NCI-H1694 (cell line): ENCODE results near the gene DNAI2.
"Not testable (repeated sequence)": the region's sequence is repeated elsewhere in the genome, so short reads cannot be mapped to it uniquely, and the experiment has no call there.

Experiments used
- DNase-seq: peaks from one replicate; lab custom pipeline; 2025; lab: John Stamatoyannopoulos, UW

The DNAI2 gene

DNA sequence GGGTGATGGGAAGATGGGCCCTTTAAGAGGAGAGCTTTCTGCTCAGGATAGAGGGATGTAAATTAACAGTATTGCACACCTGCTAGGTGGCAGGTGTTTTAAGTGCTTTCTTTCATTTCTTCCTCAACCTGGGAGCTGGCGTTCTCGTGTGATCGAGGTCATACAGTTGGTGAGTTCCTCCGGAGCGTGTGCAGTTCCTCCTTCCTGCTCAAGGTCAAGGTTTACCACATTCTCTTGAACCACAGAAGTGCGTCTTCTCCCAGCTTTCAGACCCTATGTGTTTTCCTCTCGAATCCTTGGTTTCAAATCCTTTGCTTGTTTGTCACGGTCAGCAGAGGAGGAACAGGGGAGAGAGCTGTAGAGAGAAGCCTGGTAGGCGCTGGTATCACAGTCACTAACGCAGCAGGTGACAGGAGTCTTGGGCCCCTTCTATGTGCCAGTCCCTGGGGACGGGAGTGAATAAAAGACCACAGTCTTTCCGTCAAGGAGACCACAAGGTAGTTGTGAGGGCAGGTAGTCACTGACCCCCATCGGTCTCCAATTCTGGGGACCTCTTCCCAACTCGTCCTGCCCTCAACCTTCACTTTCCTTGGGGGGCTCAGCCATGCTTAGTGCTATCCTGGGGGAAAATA is 791 bp downstream of the DNAI2 start:
- no peak for DNase-seq

DNA sequence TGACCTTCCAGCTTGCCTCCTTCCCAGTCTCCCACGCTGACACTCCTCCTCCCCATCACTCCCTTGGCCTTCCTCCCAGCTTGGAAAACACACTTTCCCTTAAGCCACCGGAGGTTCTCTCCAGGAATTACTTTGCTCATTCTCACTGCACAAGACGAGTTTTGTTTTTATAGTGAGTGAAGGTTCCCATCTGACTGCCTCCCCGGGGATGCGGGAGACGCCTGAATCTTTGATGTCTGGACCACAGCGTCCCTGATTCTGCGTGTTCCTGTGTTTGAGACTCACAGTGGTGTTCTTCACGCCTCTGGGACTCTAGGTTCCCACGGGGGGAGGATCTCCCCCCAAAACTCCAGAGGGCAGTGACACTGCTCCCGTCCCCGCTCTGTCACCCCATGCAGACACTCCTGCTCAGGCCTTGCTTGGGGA is 2.0 kb downstream of the DNAI2 start:
- no peak for DNase-seq

DNA sequence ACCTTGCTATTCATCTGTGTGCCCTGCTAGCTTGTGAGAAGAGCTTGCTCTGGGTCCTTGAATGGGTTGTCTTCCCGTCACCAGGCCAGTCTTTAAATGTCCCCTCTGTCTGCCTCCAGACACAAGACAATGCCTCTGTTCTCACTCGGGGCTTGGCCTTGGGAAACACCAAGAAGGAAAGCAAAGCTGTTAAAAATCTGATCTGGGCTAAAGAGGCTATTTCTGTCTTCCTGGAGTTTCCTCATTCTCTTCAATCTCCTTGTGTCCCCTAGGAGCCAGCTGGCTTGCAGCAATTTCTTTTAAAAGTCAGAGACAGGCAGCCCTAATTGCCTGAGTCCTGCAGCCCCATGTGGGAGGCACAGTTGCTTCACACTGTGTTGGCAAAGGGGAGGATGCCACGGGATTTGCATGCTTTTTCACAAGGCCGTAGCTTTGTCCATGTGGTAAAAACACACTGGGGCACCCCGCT is 2.5 kb downstream of the DNAI2 start:
- no peak for DNase-seq

DNA sequence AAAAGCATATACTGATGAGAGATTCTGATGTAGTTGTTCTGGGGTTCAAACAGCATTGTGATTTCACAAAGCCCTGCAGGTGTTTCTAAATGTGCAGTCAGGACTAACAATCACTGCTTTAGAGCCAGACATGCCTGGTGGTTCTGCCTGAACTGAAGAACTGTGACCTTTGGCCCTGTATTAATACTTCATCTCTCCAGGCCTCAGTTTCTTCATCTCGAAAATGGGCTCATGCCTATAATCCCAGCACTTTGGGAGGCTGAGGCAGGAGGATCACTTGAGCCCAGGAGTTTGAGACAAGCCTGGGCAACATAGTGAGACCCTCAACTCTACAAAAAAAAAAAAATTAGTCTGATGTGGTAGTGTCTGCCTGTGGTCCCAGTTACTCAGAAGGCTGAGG is 3.9 kb downstream of the DNAI2 start:
- no peak for DNase-seq

DNA sequence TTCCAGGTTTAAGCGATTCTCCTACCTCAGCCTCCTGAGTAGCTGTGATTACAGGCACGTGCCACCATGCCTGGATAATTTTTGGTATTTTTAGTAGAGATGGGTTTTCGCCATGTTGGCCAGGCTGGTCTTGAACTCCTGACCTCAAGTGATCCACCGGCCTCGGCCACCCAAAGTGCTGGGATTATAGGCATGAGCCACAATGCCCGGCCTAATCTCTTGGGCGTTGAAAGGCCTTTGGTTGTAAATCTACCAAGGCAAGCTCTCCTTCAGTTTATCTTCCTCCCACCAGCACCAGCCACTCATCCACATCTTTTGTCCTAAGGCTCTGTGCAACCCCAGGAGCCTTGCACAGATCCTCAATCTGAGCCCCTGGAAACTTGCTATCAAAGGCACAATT is 5.6 kb downstream of the DNAI2 start:
- not testable (repeated sequence) for DNase-seq

DNA sequence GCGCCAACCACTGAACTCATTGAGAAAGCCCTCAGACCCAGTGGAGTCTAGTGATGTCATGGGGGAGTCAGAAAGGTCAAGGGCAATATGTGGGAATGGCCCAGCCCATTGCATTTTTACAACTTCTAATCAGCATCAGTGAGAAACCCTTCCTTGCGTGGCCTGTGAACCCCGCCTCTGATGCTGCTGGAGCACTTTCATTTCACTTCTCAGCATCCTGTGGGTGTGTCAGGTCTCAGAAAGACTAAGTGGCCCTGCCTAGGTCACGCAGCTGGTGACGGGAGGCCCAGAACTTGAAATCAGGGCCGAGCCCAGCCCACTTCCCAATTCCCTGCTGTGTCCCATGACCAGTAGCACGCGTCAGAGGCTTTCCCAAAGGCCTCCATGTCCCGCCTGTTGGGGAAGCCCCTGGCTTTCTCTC is 6.1 kb downstream of the DNAI2 start:
- DNase-seq: no peak

DNA sequence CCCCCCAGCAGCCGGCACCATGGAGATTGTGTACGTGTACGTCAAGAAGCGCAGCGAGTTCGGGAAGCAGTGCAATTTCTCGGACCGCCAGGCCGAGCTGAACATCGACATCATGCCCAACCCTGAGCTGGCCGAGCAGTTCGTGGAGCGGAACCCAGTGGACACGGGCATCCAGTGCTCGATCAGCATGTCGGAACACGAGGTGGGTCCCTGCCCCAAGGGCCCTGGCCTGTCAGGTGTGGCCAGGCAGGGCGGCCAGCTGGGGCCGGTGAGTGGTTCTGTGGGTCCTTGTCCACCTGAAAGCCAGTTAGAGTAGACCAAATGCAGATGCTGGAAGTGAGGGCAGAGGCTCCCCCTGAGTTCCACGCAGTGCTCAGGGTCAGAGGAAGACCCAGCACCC is 7.8 kb downstream of the DNAI2 start:
- no peak for DNase-seq

DNA sequence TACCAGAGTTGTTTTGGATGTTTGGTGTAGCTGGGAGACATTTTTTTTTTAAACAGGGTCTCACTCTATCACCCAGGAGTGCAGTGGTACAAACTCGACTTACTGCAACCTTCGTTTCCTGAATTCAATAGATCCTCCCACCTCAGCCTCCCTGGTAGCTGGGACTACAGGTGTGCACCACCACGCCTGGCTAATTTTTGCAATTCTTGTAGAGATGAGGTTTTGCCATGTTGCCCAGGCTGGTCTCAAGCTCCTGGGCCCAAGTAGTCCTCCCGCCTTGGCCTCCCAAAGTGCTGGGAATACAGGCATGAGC is 8.2 kb downstream of the DNAI2 start:
- not testable (repeated sequence) for DNase-seq

DNA sequence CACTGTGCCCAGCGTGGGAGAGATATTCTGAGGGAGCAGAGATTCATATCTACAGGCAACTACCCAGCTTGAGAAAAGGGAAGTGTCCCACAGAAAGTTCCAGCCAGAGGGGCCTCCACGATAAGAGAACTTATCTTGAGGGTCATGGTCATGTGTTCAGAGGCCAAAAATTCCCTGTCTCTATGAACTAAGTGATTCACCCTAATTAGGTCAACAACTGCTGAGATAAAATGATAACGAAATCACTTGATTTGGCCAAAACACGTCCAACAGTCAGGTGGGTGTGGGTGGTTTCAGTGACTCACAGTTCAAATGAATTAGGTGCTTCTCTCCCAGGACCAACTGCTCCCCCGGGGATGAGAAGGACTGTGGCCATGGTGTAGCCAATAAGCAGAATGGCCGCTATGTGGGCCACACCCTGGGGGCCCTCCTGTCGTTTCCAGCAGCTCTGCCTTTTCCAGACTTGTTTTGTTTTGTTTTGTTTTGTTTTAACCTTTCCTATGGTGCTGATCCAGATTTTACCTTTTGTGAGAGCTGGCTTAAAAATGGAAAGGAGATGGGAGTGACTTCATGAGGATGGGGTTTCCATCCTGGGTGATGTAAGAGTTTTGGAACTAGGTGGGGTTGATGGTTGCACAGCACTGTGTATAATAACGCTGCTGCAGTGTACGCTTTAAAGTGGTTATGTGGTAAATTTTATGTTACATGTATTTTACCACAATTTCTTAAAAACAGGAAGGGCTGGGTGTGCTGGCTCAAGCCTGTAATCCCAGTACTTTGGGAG is 8.7 kb downstream of the DNAI2 start:
- no peak for DNase-seq

DNA sequence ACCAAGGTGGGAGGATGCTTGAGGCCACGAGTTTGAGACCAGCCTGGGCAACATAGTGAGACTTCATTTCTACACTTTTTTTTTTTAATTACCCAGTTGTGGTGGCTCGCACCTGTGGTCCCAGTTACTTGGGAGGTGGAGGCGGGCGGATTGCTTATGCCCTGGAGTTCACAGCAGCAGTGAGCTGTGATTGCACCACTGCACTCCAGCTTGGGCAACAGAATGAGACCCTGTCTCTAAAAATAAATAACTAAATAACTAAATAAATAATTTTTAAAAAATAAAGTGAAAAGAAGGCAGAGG is 9.3 kb downstream of the DNAI2 start:
- DNase-seq: no peak

DNA sequence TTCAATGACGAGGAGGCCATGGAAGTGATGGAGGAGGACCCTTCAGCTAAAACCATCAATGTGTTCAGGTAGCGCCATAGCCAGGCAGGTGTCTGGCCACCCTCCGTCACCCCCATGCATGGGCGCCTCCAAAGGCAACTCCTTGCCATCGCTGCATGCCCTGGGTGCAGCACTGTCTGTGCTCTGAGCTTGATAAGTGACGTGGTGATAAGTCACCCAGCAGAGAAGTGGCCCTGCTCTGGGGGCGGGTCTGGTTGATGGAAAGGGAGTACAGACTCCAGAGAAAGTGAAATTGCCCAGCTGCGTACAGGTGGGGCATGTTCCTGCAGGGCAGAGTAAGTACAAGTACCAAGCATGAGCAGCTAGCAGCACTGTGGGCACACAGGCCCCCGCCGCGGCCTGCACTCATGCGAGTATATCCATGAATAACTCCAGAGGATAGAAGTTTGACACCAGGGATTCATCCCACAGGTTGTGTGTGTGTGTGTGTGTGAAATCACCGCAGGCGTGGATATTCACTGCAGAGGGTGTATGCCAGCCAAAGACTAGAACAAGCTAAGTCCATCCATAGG is 13.1 kb downstream of the DNAI2 start:
- no peak for DNase-seq

DNA sequence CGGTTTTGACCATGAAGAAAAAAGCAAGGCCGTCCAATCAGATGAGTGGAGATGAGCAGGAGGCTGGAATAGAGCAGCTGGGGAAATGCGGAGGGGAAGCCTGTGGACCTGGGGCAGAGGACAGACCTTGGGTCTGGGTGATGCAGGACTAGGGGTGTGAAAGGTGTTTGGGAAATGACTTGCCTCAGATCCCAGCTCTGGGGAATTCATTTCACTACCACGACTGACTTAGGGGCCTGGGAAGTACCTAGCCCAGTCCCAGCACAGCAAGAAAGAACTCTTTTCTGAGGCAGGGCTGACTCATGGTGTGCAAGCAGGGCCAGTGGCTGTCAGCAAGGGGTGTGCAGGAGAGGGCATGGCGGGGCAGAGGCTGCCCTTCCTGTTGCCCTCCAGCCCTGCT is 14.8 kb downstream of the DNAI2 start:
- DNase-seq: no peak

DNA sequence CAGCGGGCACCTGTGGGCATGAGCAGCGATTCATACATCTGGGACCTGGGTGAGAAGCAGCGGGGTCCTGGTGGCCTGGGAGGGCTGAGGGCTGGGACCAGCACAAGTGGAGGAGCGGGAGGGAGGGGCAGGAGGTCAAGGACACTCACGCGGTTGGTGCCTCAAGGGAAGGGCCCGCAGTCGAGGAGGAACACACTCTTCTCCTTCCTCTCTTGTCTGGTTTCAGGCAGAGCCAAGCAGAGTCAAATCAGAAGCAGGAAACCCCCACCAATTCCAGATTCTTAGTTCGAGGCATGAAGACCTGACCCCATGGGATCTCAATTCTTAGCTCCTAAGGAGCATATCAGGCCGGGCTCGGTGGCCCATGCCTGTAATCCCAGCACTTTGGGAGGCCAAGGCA is 15.7 kb downstream of the DNAI2 start:
- DNase-seq: no peak

DNA sequence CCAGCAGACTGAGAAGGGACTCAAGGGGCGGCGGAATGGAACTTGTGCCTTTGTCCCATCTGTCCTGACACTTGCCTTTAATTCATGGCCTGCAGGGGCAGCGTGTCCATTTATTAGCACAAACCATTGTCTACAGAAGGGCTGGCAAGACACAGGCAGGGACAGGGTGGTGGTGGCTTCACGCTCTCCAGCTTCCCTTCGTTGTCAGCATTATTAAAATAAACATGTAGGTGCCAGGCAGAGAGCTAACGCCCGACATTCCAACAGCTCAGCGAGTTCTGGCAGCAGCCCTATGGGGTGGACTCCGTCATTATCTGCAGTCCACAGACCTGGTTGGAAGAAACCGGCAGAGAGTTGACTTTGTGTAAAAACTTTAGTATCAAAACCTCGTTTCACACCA is 16.3 kb downstream of the DNAI2 start:
- DNase-seq: no peak

DNA sequence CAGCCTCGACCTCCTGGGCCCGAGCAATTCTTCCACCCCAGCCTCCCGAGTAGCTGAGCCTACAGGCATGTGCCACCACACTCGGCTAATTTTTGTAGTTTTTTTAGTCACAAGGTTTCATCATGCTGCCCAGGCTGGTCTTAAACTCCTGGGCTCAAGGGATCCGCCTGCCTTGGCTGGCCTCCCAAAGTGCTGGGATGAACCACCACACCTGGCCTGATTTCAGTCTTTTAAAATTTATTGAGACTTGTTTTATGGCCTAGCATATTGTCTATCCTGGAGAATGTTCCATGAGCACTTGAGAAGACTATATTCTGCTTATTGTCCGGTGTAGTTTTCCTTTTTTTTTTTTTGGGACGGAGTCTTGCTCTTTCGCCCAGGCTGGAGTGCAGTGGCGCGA is 18.5 kb downstream of the DNAI2 start:
- DNase-seq: no peak

DNA sequence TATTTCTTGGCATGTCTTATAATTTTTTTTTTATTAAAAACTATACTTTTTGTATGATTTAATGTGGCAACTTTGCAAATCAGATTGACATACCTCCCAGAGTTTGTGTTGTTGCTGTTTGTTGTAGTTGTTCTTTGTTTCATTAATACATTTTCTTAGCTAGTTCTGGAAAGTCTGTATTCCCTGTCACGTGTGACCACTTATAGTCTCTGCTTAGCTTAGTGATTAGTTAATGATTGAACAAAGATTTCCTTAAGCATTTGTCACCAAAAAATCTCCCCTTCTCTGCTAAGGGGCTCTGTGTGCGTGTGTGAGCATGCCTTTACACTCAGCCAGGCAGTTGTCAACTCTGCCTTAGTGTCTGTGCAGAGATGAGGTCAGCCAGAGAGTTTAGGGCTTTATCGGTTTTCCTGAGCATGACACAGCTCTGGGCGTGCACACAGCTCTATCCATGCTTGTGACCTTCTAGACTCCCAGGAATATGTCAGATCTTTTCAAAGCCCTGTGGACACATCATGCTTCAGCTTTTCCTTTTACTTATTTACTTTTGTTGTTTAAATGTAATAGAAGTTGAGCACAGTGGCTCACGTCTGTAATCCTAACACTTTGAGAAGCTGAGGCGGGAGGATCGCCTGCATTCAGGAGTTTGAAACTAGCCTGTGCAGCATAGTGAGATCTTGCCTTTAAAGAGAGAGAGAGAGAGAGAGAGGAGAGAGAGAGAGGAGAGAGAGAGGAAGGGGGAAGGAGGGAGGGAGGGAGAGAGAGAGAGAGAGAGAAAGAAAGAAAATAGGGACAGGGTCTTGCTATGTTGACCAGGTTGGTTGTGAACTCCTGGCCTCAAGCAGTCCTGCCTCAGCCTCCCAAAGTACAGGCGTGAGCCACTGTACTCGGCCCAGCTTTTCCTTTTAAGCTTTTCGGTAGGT is 21.9 kb downstream of the DNAI2 start:
- no peak for DNase-seq

DNA sequence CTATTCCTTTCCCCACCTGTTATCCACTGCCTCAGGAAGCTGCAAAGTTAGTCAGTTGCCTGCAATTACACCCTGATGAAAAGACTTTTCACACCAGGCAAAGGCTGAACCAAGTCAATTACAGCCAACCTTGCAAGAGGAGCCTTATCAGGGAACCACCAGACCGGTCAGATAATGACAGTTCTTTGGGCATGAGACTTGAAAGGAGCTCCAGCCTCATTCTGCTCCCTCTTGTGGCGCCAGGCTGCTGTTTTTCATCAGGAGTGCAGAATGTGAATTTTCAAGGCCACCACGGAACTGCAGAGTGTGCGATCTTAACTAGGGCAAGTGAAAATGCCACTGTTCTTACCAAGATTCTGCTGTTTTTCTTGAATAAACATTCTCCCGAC is 22.5 kb downstream of the DNAI2 start:
- peak; percentile 44 for DNase-seq

DNA sequence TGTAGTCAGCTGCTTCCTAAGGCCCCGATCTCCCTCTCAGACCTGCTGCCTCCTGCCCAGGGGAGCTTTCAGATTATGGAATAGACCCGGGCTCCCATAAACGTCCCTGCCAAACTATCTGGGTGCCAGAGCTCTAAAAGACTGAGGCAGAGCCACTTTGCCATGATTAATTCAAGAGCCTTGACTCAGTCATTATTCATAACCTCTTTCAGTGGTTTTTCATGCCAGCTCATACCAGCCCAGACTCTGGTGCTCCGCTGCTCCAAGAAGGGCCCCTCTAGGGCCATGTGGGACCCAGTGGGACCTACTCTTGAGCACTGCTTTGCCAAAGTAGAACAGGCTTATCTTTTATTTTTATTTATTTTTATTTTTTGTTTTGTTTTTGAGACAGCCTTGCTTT is 23.9 kb downstream of the DNAI2 start:
- DNase-seq: no peak

DNA sequence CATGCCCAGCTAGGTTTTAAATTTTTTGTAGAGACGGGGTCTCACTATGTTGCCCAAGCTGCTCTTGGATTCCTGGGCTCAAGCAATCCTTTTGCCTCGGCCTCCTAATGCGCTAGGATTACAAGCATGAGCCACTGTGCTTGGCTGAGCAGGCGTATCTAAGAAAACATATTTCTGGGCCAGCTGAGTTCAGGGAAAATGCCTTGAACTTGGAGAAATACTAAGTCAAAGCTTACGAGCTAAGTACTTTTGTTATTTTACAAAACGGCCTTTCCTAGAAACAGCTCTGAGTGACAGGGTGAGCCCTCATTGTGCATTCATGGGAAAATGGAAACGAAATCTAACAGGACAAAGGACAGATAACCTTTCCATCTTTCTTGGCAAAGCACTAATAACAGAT is 24.7 kb downstream of the DNAI2 start:
- no peak for DNase-seq

DNA sequence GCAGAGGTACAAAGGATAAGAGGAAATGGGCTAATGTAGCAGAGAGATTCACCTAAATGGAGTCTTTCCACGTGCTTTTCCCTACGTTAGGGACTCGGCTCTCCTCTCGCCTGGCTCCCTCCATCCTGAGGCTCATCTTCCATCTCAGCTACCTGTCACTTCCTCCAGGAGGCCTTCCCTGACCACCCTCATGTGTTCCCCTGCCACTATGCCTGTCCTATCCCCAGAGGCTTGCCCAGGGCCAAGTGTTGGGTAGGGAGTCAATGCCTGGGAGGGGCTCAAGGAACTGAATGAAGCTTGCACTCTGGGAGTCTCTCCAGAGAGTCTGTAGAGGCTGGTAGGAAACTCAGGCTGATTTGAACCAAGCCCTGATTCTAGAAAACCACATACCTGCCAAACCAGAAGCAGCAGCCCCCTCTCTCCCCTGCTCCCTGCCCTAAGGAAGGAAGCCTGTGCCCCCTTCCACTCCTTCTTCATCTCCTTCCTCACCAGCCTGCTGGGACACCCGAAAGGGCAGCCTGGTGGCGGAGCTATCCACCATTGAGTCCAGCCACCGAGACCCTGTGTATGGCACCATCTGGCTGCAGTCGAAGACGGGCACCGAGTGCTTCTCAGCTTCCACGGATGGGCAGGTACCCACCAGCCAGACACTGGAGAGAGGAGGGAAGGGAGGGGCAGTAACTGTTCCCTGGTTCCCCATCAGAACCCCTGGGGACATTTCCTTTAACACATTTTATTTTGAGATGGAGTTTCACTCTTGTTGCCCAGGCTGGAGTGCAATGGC is 25.4 kb downstream of the DNAI2 start:
- DNase-seq: no peak

DNA sequence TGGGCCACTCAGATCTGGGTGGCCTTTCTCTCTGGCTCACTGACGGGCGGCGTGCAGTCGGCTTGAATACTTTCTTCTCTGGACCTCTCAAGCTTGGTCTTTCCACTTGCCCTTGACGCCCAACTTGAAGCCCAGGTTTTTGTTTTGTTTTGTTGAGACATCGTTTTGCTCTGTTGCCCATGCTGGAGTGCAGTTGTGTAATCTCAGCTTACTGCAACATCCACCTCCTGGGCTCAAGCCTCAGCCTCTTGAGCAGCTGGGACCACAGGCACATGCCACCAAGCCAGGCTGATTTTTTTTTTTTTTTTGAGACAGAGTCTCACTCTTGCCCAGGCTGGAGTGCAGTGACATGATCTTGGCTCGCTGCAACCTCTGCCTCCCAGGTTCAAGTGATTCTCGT is 29.3 kb downstream of the DNAI2 start:
- no peak for DNase-seq

DNA sequence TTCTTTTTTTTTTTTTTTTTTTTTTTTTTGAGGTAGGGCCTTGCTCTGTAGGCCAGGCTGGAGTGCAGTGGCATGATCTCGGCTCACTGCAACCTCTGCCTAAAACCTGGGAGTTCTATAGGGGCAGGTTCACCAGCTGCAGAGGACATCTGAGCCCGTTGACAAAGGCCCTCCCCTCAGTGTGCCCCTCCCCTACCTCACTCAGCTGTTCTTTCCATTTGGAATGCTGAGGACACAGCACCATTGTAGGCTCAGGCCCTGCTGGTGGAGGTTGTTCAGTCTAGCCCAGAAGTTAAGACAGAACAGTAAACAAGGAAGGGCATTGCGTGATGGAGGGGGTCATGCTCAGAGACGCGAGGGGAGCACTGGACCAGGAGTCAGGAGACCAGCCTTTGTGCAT is 30.1 kb downstream of the DNAI2 start:
- no peak for DNase-seq
